ENCODE measurements around the gene TBC1D22B.

TBC1D22B gene

DNA sequence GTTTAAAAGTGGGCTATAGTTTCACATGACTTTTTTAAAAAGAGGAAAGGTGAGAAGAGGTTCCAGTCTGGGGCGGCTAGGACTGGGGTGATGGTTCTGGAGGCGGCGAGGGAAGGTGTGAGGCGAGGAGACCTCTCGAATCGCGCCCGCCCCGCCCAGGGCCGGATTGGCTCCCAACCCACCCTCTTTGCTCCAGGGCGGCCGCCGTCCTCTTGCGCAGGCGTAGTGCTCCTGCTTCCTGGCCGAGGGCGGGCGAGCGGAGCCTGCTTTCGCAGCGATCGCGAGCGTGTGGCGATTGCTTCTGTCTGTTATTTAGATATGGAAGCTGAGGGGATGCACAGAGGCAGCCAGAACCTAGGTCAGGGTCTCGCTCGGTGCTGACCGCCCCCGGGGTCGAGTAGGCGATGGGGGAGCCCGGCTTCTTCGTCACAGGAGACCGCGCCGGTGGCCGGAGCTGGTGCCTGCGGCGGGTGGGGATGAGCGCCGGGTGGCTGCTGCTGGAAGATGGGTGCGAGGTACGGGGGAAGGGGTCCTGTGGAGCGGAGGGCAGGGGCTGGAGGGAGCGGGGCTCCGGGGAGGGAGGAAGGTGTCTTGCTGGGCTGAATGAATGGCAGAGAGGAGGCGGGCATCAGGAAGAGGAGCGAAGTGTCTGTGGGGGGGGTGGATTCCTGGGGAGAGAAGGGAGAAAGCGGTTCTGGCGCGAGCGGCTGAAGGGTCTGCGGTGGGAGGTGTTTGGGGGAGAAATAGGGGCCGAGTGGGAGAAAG lies 96.4 kb downstream of the TBC1D22B start, which contains the start of gene RNF8:
Gene RNF8, plus strand, starts transcription at position 223 of the 765 bp plus-strand sequence. Its CDS starts 182 bp downstream, at position 405.
- Mint-ChIP-seq H3K27me3 (no peaks in the 10 kb centered on the region), H3K9me3 (ENCODE audit: low read depth) (no peaks in the 10 kb centered on the region), H3K27ac (peak within 1 kb of the TSS; percentile 90), H3K36me3 (no peaks in the 10 kb centered on the region), H3K4me3 (peak within 1 kb of the TSS; percentile 95), H3K4me1 (ENCODE audit: low read depth) (peaks cover 28% of the 10 kb centered on the region)

DNA sequence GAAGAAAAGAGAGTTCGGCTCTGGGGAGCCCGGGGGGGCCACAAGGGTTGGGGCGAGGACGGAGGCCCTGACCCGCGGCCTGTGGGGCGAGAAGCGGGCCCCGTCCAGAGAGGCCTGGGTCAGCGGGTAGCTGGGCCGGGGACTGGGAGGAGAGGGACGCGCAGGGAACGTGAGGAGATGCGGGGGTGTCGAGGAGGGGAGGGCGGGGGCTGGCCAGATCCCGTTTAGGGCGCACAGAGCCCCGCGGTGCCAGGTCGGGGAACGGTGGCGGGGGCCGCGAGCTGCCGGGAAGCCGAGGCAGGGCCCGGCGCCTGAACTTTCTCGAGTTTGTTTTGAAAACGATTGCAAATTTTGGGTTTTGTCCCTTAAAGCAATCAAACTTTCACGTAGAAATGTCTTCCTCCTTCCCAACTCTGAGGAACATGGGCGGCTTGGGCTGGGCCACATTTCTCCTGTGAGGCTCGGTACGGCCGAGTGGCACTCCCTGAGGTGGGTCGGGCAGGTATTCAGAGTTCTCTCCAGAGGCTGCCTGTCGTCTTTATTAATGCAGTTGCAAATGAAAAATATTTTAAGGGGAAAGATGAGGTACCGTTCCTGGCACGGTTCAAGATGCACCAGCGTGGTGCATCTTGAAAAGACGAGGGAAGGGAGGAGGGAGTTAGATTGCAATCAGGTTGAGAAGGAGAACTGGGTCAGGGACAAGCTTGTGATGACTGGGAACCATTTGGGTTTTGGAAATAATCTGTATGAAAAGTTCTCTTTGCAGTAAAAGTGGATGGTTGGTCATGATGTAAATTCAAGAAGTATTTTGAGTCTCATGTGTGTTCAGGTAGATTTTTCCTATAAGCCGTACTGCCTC lies 97.2 kb downstream of the TBC1D22B start:
- Mint-ChIP-seq H3K9me3 (ENCODE audit: low read depth) (no peaks in the 10 kb centered on the region), H3K4me1 (ENCODE audit: low read depth) (peaks cover 28% of the 10 kb centered on the region), H3K4me3 (peak overlapping the region; percentile 95), H3K27ac (peak overlapping the region; percentile 90), H3K36me3 (no peaks in the 10 kb centered on the region), H3K27me3 (no peaks in the 10 kb centered on the region)

DNA sequence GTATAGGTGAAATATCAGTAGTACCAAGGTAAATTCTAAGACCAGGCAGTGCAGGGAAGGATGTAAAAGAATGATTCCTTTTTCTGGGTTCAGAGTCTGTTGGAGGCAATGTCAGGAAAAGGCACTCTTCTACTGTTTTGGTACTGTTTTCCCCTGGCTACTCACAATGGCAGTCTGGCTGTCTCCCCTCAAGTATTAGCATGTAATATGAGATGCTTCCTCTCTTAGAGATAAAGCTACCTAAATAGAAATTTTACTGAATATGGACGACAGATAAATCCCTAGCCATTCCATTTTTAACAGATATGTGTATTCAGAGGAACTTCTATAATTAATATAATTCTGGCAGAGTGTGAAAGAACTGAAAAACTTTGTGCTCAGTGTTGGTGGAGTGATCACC lies 99.7 kb downstream of the TBC1D22B start:
- Mint-ChIP-seq H3K4me3 (no peak overlapping the region), H3K27ac (no peak overlapping the region)

DNA sequence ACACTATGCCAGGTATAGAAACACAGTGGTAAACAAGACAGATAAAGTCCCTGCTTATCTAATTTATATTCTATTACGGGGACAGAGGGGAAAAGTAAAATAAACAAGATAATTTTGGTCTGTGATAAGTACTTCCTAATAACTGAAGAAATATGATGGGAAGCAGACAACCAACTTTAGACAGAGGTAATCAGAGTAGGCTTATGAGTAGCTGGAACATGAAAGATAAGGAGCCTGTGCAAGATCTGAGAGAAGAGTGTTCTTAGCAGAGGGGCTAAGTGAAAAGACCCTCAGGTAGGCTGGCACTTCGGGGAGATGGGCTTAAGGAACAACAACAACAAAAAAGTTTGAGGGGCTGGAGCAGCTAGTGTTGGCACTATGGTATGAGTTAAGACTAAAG lies 100.3 kb downstream of the TBC1D22B start:
- Mint-ChIP-seq H3K4me3 (no peak overlapping the region), H3K27me3 (no peaks in the 10 kb centered on the region), H3K27ac (no peak overlapping the region), H3K36me3 (no peaks in the 10 kb centered on the region), H3K9me3 (ENCODE audit: low read depth) (no peaks in the 10 kb centered on the region), H3K4me1 (ENCODE audit: low read depth) (peaks cover 29% of the 10 kb centered on the region)

More for the DNA sequence above, 99.7 kb downstream of the TBC1D22B start:
- no peaks in the 10 kb centered on the region for H3K27me3 Mint-ChIP-seq
- H3K4me1 Mint-ChIP-seq (ENCODE audit: low read depth): peaks cover 28% of the 10 kb centered on the region
- no peaks in the 10 kb centered on the region for H3K36me3 Mint-ChIP-seq
- no peaks in the 10 kb centered on the region for H3K9me3 Mint-ChIP-seq (ENCODE audit: low read depth)

DNA sequence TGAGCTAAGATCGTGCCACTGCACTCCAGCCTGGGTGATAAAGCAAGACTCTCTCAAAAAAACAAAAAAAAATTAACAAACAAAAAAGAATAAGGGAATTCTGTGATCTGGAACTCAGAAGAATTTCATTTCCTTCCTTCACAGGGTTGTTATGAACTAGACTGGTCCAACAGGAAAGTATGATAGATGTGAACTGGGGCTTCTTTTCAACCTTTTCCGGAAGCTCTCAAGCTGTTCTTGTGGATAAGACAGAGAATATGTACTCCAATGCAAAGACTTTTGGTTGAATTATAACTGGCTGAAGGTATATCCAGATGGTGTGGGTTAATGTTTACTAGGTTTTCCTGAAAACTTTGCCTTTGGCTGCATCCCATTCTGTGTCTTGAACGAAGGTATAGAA lies 101.5 kb downstream of the TBC1D22B start:
- Mint-ChIP-seq H3K36me3 (no peaks in the 10 kb centered on the region), H3K4me3 (no peak overlapping the region), H3K9me3 (ENCODE audit: low read depth) (no peaks in the 10 kb centered on the region), H3K27me3 (no peaks in the 10 kb centered on the region), H3K27ac (no peak overlapping the region), H3K4me1 (ENCODE audit: low read depth) (peaks cover 22% of the 10 kb centered on the region)

DNA sequence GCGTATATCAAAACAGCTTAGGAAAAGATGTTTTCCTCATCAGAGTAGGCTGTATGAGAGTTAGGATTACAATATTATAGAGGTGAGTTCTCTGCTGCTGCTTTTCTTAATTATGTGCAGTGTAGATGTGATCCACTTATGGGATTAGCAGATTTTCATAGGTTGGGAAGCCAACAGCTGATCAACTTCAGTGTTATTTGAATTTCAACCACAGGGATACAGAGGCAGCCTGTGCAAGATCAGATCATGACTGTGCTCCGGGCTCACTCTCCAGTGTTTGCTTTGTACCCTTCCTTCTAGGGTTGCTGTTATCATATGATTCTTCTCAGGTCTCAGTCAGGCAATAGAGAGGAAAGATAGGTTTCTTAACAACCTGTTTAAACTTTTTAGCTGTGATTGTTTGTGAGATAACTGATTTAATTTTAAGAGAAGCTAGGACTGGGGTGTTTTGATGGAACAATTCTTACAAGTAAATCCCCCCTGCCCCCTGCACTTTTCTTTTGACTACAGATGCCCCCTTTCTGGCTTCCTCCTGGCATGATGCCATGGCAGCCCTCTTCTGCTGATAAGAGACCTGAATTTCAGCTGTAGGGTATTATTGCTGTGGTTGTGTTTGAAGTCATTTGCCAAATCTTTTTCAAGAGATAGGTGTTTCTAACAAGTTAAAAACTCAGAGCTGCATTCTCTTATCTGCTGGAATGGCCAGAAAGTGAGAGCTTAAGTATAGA lies 104.7 kb downstream of the TBC1D22B start:
- no peaks in the 10 kb centered on the region for H3K9me3 Mint-ChIP-seq (ENCODE audit: low read depth)
- no peak overlapping the region for H3K4me3 Mint-ChIP-seq
- H3K27ac Mint-ChIP-seq: no peak overlapping the region
- no peaks in the 10 kb centered on the region for H3K27me3 Mint-ChIP-seq
- H3K36me3 Mint-ChIP-seq: peaks cover 3% of the 10 kb centered on the region
- H3K4me1 Mint-ChIP-seq (ENCODE audit: low read depth): peaks cover 2% of the 10 kb centered on the region

DNA sequence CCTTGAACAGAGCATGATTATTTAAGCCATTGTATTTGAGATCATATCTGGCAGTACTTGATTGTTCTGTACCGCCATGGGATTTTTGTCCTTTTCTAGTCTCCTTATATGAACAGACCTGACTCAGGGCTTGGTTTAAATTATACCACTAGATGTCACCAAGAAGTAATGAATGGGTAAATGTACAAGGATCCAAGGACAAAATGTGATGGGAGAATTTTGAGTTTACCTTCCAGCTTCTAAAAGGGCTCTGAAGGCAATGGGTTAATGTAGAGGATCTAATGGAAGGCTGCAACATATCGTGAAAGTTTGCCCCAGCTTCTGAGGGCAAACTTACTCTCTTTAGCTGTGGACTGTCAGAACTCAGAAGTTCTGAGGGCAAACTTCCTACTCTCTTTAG lies 108.2 kb downstream of the TBC1D22B start:
- no peaks in the 10 kb centered on the region for H3K27me3 Mint-ChIP-seq
- H3K4me3 Mint-ChIP-seq: no peak overlapping the region
- peaks cover 2% of the 10 kb centered on the region for H3K4me1 Mint-ChIP-seq (ENCODE audit: low read depth)
- no peaks in the 10 kb centered on the region for H3K9me3 Mint-ChIP-seq (ENCODE audit: low read depth)
- H3K27ac Mint-ChIP-seq: no peak overlapping the region
- H3K36me3 Mint-ChIP-seq: peaks cover 11% of the 10 kb centered on the region

DNA sequence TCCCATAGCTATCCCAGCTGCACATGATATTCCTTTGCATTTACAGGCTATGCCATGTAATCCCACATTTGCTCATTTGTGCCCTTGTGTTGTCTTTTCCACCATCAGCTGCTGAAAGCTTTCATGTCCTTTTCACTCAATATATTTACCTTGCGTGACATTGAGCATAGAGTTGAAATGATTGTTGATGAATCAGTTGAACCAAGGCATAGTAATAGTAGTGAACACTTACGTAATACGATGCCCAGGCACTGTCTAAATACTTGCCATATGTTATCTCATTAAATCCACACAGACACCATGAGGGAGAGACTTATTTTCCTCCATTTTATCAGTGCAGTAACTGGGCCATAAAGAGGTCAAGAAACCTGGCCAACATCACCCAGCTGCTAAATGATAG lies 109.3 kb downstream of the TBC1D22B start:
- Mint-ChIP-seq H3K4me3 (no peak overlapping the region), H3K4me1 (ENCODE audit: low read depth) (peaks cover 2% of the 10 kb centered on the region), H3K9me3 (ENCODE audit: low read depth) (no peaks in the 10 kb centered on the region), H3K27me3 (no peaks in the 10 kb centered on the region), H3K27ac (no peak overlapping the region), H3K36me3 (peaks cover 11% of the 10 kb centered on the region)

DNA sequence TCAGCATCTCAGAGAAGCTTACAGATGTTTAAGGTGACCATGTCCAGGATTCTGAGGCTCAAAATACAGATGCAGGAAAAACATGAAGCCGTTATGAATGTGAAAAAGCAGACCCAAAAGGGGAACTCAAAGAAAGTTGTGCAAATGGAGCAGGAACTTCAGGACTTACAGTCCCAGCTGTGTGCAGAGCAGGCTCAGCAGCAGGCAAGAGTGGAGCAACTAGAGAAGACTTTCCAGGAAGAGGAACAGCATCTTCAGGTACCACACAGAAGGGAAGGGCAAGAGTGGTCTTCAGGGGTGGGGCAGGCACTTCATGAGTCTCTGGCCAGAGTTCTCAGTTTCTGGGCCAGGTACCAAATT lies 111.4 kb downstream of the TBC1D22B start:
- no peaks in the 10 kb centered on the region for H3K4me1 Mint-ChIP-seq (ENCODE audit: low read depth)
- H3K27ac Mint-ChIP-seq: no peak overlapping the region
- H3K9me3 Mint-ChIP-seq (ENCODE audit: low read depth): no peaks in the 10 kb centered on the region
- H3K27me3 Mint-ChIP-seq: no peaks in the 10 kb centered on the region
- H3K36me3 Mint-ChIP-seq: peaks cover 11% of the 10 kb centered on the region
- no peak overlapping the region for H3K4me3 Mint-ChIP-seq

DNA sequence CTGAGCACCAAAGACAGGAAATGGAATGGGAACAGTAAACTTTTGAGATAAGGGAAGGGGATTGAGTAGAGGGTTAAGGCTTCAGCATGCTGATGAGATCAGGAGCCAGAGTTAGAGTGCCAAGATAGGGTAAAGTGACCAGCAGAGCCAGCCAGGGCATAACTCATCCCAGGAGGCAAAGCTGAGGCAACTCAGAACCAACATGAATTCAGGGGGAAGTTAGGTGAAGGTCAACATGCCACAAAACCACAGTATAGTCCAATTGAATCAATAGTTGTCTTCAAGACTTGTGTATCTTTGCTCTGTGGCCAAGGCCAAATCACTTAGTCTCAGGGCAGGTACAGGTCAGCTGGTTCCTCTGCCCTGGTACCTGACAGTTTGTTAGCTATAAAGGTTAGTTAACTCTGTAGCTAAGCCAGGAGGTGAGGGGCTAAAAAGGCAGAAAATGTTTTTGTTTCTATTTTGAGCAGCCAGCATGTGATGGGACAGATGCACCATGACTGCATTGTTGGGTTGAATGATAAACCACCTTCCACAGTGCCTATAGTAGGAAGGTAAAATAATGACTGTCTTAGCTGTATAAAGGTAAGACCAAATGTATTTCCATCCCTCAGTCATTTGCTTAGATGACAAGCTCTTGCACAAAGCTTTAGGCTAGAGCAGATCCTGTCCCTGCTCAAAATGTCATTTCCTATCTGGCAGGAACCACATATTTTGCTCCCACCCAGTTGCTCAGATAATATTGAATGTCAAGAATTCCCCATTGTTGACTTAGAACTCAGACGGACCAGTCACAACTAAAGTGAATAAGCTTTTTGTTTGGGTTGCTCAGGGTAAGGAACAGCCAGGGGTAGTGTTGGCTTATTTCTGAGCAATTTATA lies 112.0 kb downstream of the TBC1D22B start:
- Mint-ChIP-seq H3K27me3 (no peaks in the 10 kb centered on the region), H3K4me3 (no peak overlapping the region), H3K27ac (no peak overlapping the region), H3K4me1 (ENCODE audit: low read depth) (no peaks in the 10 kb centered on the region), H3K9me3 (ENCODE audit: low read depth) (no peaks in the 10 kb centered on the region), H3K36me3 (peaks cover 11% of the 10 kb centered on the region)

DNA sequence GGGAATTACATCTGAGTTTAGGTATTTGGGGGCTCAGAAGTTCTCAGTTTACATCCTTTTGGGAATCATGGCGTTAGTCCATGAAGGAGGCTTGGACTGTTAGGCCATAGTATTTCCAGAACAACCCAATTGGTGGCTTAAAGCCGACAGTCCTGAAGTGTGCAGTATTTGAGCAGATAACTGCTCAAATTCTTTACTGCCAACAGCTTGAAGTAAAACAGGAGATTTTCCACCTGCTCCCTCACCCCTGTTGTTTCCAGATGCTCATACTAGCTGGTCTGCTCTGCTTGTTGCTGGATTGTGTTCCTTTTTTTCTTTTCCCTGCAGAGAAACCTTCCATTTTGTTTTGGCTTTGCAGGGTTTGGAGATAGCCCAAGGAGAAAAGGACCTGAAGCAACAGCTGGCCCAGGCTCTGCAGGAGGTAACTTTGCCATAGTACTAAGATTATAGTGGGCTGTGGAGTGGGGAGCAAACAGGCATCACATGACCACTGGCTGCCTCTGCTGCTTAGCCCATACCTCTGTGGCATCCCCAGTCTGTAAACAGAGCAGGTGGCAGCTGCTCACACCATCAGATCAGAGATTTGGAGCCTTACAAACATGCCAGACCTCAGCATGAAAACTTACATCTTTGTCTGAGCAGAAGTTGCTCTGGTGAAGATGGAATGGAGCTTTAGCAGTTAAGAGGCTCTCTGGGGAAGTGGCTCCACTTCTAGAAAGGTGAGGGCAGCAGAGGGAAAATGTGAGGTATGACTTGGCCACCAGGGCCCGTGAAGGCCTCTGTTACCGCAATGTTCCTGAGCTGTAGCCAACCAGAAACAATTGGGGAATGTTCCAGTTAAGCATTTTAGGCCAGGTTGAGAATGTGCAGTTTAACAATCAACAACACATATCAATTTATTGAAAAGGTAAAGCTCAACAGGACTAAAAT lies 113.8 kb downstream of the TBC1D22B start:
- Mint-ChIP-seq H3K27me3 (no peaks in the 10 kb centered on the region), H3K9me3 (ENCODE audit: low read depth) (no peaks in the 10 kb centered on the region), H3K36me3 (peaks cover 14% of the 10 kb centered on the region), H3K4me1 (ENCODE audit: low read depth) (no peaks in the 10 kb centered on the region), H3K27ac (no peak overlapping the region), H3K4me3 (no peak overlapping the region)

DNA sequence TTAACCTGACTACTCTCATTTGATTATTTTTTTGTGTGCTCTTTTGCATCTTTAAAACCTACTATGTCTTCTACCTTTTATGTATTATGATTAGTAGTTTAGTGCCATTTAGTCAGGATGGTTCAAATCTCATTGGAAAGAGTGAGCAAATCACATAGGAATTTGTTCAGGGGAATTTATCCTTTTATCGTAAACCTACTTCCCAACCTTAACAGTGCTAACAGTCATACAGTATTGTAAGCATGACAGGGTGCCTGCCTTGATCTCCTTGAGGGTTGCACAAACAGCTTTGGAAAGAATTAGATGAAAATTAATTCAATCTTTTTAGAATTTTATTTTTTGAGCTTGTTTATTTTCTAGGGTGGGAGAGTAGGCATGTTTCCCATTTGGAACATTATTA lies 114.5 kb downstream of the TBC1D22B start:
- no peaks in the 10 kb centered on the region for H3K4me1 Mint-ChIP-seq (ENCODE audit: low read depth)
- no peak overlapping the region for H3K4me3 Mint-ChIP-seq
- H3K9me3 Mint-ChIP-seq (ENCODE audit: low read depth): no peaks in the 10 kb centered on the region
- no peak overlapping the region for H3K27ac Mint-ChIP-seq
- H3K36me3 Mint-ChIP-seq: peaks cover 10% of the 10 kb centered on the region
- no peaks in the 10 kb centered on the region for H3K27me3 Mint-ChIP-seq

DNA sequence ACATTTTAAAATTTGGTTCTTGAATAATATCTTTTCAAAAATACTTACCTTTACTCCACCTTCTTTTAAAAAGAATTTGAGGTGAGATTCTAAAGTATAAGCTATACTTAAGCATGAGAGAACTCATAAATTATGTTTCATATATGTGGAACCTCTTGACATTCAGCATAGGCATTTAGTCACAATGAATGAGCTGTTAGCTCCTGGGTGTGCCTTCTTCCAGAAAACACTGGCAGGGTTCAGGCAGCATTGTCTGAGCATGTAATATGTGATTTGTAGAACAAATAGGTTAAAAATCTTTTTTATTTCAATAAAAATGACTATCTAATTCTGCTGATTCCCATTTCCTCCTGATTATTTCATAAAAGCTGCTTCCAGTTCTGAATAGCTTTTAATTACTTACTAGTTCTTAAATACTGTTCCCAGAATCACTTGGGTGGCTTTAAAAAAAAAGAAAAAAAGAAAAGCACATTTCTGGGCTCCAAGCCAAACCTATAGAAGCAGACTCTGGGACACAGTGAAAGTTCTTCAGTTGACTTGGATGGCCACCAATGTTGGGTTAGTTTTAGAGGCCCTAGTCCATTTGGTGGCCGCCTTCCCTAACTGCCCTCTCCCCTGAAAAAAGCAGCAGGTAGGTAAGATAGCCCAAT lies 116.4 kb downstream of the TBC1D22B start:
- H3K27ac Mint-ChIP-seq: no peak overlapping the region
- H3K4me1 Mint-ChIP-seq (ENCODE audit: low read depth): no peaks in the 10 kb centered on the region
- no peak overlapping the region for H3K4me3 Mint-ChIP-seq
- no peaks in the 10 kb centered on the region for H3K9me3 Mint-ChIP-seq (ENCODE audit: low read depth)
- no peaks in the 10 kb centered on the region for H3K27me3 Mint-ChIP-seq
- H3K36me3 Mint-ChIP-seq: peaks cover 6% of the 10 kb centered on the region
